HG03460 (cell line): Measurements from ENCODE around the gene COMMD4.

Source experiments
- ATAC-seq: cut with Tn5 transposase; IDR thresholded peaks from one replicate; pipeline ENCODE4 v1.9.1; 2021; ENCODE audit not compliant: unreplicated experiment

Gene COMMD4

GRCh38 chr15:75355369-75355768, 19.5 kb downstream of the COMMD4 start:
- ATAC-seq: no peak

GRCh38 chr15:75356006-75356405, 20.1 kb downstream of the COMMD4 start:
- ATAC-seq: no peak

GRCh38 chr15:75356517-75356916, 20.7 kb downstream of the COMMD4 start:
- ATAC-seq: no peak

GRCh38 chr15:75357976-75358673, 22.3 kb downstream of the COMMD4 start:
- no peak for ATAC-seq

- no peak for ATAC-seq
Observed at GRCh38 chr15:75358771-75359536, 23.1 kb downstream of the COMMD4 start.

- ATAC-seq: no peak
Observed at GRCh38 chr15:75359537-75360250, 23.8 kb downstream of the COMMD4 start.

GRCh38 chr15:75360391-75360790, 24.5 kb downstream of the COMMD4 start:
- ATAC-seq: no peak

GRCh38 chr15:75360856-75361255, 25.0 kb downstream of the COMMD4 start:
- no peak for ATAC-seq

GRCh38 chr15:75361361-75361988, 25.6 kb downstream of the COMMD4 start:
- no peak for ATAC-seq

- ATAC-seq: no peak
Observed at GRCh38 chr15:75361989-75362641, 26.3 kb downstream of the COMMD4 start.

- no peak for ATAC-seq
Observed at GRCh38 chr15:75362642-75363249, 26.9 kb downstream of the COMMD4 start.

GRCh38 chr15:75363786-75364185, 27.9 kb downstream of the COMMD4 start:
- ATAC-seq: no peak

- ATAC-seq: no peak
Observed at GRCh38 chr15:75364881-75365280, 29.0 kb downstream of the COMMD4 start.

GRCh38 chr15:75366163-75366562, 30.3 kb downstream of the COMMD4 start:
- no peak for ATAC-seq

GRCh38 chr15:75367006-75367405, 31.1 kb downstream of the COMMD4 start:
- ATAC-seq: no peak

GRCh38 chr15:75367406-75367912, 31.6 kb downstream of the COMMD4 start:
- no peak for ATAC-seq

GRCh38 chr15:75367913-75368688, 32.2 kb downstream of the COMMD4 start, which contains the start of gene MAN2C1:
TSS of gene MAN2C1 (minus strand) at chr15:75368607. CDS start at chr15:75368583, 24 bp downstream.
- ATAC-seq: peak; percentile 81

- peak; percentile 2 for ATAC-seq
Observed at GRCh38 chr15:75368689-75369239, 32.9 kb downstream of the COMMD4 start.
